Lung (tissue), 12 donors: ENCODE results near the gene STK32B. TPM values are rescaled to one million over a fixed set of nuclear protein-coding genes. Genes with fewer than 3 reads are reported as not detected.

Source experiments
- ATAC-seq: fragments of 200-7000 bp; cut with Tn5 transposase; one replicate; pipeline ENCODE4 v1.9.1; 2020; ENCODE audit warnings: moderate number of reproducible peaks; ENCODE audit not compliant: insufficient read depth, low FRiP score
- DNase-seq, 3 donors: peaks; one replicate each; pipeline ENCODE4 v3.0.0-alpha.2; 2013 to 2017
- H3K27ac ChIP-seq, 2 donors: one replicate each; pipeline ENCODE4 v1.5.1; 2013; ENCODE audit warnings: mild to moderate bottlenecking in 2 of 2, moderate library complexity in 2 of 2, control low read depth in 1 of 2, inconsistent platforms in 1 of 2, low read depth in 1 of 2, low read length in 1 of 2
- H3K27me3 ChIP-seq, 3 donors: one replicate each; pipeline ENCODE4 v1.5.1; 2013; ENCODE audit warnings: low read length in 2 of 3; ENCODE audit not compliant: control insufficient read depth in 3 of 3, insufficient read depth in 3 of 3
- H3K36me3 ChIP-seq, 4 donors: one replicate each; pipeline ENCODE4 v1.5.1; 2013; ENCODE audit warnings: low read length in 4 of 4, mild to moderate bottlenecking in 1 of 4, moderate library complexity in 1 of 4; ENCODE audit not compliant: control insufficient read depth in 4 of 4, insufficient read depth in 4 of 4
- H3K4me1 ChIP-seq, 5 donors: one replicate each; pipeline ENCODE4 v1.5.1; 2013; ENCODE audit warnings: low read length in 5 of 5, mild to moderate bottlenecking in 2 of 5, moderate library complexity in 1 of 5; ENCODE audit not compliant: control insufficient read depth in 5 of 5, insufficient read depth in 5 of 5
- H3K4me3 ChIP-seq: one replicate; pipeline ENCODE4 v1.5.1; 2013; ENCODE audit warnings: mild to moderate bottlenecking, control low read depth, moderate library complexity
- H3K9ac ChIP-seq, 2 donors: one replicate each; pipeline ENCODE4 v1.5.1; 2013; ENCODE audit warnings: low read length in 2 of 2, control low read depth in 1 of 2; ENCODE audit not compliant: insufficient read depth in 1 of 2
- H3K9me3 ChIP-seq, 4 donors: one replicate each; pipeline ENCODE4 v1.5.1; 2013; ENCODE audit warnings: low read length in 3 of 4, mild to moderate bottlenecking in 1 of 4, moderate library complexity in 1 of 4; ENCODE audit not compliant: control insufficient read depth in 4 of 4, insufficient read depth in 3 of 4
- CTCF ChIP-seq: IDR thresholded peaks from 2 replicates; pipeline ENCODE4 v1.5.1; 2012; ENCODE audit warnings: mild to moderate bottlenecking; ENCODE audit errors: control extremely low read depth, extremely low read depth
- WGBS, 2 donors: extraction: QIAGEN DNeasy Blood & Tissue Kit; methylation state at CpG; one replicate each; pipeline ENCODE4 v1.1.7; 2013; 5-methylcytosine and 5-hydroxymethylcytosine counted together
- polyA plus RNA-seq, 2 donors: library from polyadenylated mRNA; stranded (reverse); fragments of 200-250 nt; gene quantifications; one replicate each; pipeline ENCODE4 v1.2.1, GENCODE V29; 2013
- total RNA-seq, 2 donors: library from RNA; depleted of rRNA in 1 of 2; stranded (reverse); fragments of >200 nt in 1 of 2; gene quantifications; one replicate each; pipeline ENCODE4 v1.2.1, GENCODE V29; 2014 to 2021
- donor health status: control.
- donor health status: control.
- donor health status: Bipolar disorder and iron deficiency.
- donor health status: healthy.
- donor health status: DM: yes; HTN: yes; CAD: no.

STK32B gene
- total and polyA plus RNA-seq, 4 donors: 0.29 to 2.2 (median 1.4) TPM

- WGBS, 2 donors: 85% methylated on average over 3 of the region's 3 CpGs
- DNase-seq: peak; percentile 37 to 72 (median 56)
These were observed 91.4 kb downstream of the STK32B start for GRCh38 chr4:5142726-5143125.

GRCh38 chr4:5143306-5143861 is 92.1 kb downstream of the STK32B start:
- DNase-seq (no peak), ATAC-seq (no peak)
- Histone ChIP-seq H3K27ac (no peak overlapping the region), H3K27me3 (peaks cover 0 to 4% (median 0%) of the 10 kb centered on the region in 3 donors), H3K36me3 (no peaks in the 10 kb centered on the region), H3K9me3 (peaks cover 0 to 2% (median 0%) of the 10 kb centered on the region in 4 donors), H3K9ac (no peak overlapping the region), H3K4me1 (no peaks in the 10 kb centered on the region), H3K4me3 (no peak overlapping the region)
- WGBS, 2 donors: 78 to 81% methylated on average over 3 of the region's 3 CpGs
- TF ChIP-seq CTCF: no peak

More at GRCh38 chr4:5142726-5143125, 91.4 kb downstream of the STK32B start:
- Histone ChIP-seq H3K4me1 (no peaks in the 10 kb centered on the region), H3K27me3 (peaks cover 0 to 4% (median 0%) of the 10 kb centered on the region in 3 donors), H3K4me3 (no peak overlapping the region), H3K36me3 (no peaks in the 10 kb centered on the region), H3K27ac (no peak overlapping the region), H3K9me3 (peaks cover 0 to 2% (median 0%) of the 10 kb centered on the region in 4 donors), H3K9ac (no peak overlapping the region)
- TF ChIP-seq CTCF: no peak
- no peak for ATAC-seq

GRCh38 chr4:5143940-5144339 is 92.7 kb downstream of the STK32B start:
- 83 to 91% methylated on average over 4 of the region's 4 CpGs for WGBS, 2 donors

More at GRCh38 chr4:5143940-5144339, 92.7 kb downstream of the STK32B start:
- peaks cover 0 to 1% (median 0%) of the 10 kb centered on the region in 4 donors for H3K9me3 ChIP-seq
- TF ChIP-seq CTCF: no peak
- H3K4me3 ChIP-seq: no peak overlapping the region
- no peaks in the 10 kb centered on the region for H3K4me1 ChIP-seq
- no peak for ATAC-seq
- no peak overlapping the region for H3K27ac ChIP-seq
- H3K36me3 ChIP-seq: no peaks in the 10 kb centered on the region
- peaks cover 0 to 6% (median 0%) of the 10 kb centered on the region in 3 donors for H3K27me3 ChIP-seq
- no peak for DNase-seq
- no peak overlapping the region for H3K9ac ChIP-seq
